DMS114 treated with DMSO at 0.1 percent for 48 hours (cell line): Measurements from ENCODE around the gene PEAR1.

Experiments used
- DNase-seq: peaks from one replicate; lab custom pipeline; 2025; ENCODE audit not compliant: unreplicated experiment; lab: John Stamatoyannopoulos, UW

The PEAR1 gene

DNA sequence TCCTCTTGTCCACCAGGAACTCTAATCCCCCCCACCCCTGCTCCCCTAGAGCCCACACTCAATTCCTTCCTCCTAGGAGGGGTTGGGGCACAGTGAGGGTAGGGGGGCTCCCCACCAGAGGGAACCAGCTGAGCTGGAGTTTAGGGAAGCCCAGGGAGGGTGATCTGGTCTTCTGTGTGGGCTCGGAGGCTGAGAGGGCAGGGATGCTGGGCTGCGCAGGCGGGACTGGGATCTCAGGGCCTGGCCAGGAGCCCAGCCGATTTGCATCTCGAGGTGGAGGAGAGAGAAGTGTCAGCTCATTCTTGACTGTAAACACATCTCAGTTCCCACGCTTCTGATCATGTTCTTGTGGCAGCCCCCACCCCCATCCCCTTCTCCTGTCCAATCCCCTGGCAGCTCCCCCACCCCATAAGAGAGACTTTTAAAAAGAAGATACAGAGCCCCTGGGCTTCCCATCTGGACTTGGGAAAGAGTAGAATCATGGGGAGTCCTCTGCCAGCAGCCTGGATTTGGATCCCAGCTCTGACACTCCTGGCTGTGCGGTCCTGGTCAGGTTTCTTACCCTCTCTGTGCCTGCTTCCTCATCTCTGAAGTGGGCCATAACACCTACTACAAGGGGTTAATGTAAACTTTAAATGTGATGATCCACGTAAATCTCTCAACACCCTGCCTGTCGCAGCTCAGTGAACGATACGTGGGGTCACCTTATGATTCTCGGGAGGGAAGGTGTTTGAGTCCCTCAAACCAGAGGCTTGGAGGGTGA is 6.6 kb downstream of the PEAR1 start:
- DNase-seq = no peak

DNA sequence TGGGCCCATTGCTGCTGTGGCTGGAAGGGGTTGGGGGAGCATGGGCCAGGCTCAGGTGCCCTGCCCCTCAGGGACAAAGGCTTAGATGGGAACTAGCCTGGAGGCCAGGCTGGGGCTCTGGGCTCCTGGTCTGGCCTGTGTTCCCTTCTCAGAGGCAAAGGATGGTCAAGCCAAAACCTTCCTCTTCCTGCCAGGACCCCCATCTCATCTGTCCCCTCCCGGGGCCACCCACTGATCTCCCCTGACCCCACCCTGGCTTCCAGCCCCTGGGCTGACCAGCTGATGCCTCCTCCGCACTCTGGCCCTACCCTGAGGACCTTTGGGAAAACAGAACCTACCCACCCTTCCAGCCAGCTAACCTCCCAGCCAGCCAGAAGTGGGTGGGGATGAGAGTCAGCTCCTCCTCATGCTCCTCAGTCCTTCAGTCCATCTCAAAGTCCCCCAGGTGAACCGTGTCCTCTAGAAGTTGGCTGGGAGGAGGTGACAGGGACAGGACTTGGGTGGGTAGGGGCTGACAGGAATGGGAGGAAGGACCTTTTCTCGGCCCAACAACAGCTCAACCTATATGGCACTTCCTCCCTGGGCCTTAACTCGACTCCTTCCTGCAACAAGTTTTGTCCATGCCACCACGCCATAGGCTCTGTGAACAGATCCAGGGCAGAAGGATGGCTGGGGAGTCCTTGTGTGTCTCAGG is 7.5 kb downstream of the PEAR1 start:
- no peak for DNase-seq

DNA sequence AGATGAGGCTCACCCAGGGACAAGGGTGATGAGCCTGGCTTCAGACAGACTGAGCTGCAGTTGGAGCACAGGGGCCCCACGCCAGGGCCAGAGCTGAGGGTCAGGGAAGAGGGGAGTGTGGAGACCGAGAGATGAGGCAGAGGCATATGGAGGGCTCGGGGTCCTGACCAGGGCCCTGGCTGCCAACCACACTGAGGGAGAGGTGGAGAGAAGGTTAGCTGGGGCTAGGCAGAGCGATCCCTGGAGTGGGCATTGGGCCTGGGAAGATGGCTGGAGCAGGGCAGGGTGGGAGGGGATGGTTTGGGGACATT is 8.0 kb downstream of the PEAR1 start:
- no peak for DNase-seq

DNA sequence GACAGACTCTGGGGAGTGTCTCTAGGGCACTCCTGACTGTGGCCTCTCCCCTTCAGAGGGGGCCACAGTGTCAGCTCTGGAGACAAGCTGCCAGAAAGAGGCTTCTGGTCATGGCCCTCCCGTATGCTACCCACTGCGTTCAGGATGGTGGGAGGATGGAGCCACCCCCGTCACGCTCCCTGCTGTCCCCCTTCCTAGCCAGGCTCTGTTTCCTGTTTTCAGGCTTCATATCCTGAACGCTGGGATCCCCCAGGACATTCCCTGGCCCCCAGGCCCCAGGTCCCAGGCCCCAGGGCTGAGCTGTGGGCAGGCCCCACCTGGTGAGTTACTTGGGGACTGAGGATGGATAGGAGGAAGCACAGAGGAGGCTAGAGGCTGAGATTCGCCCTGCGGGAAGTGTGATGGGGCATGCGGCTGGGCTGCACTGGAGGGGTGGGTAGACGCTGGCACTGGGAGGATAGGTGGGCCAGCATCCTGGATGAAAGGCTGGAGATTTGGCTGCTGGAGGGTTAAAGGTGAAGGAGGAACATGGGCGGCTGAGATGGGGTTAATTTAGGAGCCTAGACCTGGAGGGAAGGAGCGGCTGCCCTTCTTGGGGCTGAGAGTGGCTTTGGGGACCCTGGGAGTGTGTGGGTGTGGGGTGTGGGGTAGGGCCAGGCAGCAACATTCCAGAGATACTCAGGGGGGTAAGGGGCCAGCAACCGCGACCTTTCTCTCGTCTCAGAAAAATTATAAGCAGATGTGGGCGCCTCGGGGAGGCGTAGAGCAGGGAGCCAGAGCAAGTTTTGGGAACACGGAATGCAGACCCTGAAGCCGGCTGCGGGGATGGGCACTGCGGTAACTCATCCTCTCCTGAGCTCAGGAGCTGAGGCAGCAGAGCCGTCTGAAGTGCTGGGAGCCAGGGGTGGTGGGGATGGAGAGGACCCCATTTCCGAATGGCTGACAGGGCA is 8.7 kb downstream of the PEAR1 start:
- DNase-seq = no peak

DNA sequence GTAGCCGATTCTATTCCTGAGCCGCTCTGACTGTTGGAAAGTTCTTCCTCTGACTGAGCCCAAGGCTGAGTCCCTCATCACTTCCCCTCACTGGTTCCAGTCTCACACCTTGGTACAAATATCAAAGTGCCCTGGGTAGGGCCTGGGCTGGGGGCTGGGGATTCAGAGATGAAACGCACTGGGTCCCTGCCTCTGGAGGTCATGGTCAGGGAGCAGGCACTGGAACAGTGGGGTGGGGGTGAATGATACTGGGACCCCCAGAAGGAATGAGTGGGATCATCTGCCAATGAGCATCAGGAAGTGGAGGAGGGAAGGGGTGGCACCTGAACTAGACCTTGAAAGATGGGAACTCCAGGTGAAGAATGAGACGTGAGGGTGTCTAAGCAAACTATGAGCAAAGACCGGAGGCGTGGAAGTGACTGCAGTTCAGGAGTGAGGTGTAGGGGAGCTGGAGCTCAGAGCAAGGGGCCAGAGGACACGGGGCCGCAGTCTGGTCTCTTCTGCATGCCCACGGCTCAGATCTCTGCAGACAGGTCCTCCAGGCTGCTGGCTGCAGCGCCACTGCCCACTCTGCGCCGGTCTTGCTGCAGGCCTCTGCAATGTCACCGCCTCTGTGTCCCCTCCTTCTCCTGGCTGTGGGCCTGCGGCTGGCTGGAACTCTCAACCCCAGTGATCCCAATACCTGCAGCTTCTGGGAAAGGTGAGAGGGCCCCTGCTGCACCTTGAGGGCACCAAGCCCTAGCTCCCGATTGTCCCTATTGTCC is 10.0 kb downstream of the PEAR1 start:
- no peak for DNase-seq

DNA sequence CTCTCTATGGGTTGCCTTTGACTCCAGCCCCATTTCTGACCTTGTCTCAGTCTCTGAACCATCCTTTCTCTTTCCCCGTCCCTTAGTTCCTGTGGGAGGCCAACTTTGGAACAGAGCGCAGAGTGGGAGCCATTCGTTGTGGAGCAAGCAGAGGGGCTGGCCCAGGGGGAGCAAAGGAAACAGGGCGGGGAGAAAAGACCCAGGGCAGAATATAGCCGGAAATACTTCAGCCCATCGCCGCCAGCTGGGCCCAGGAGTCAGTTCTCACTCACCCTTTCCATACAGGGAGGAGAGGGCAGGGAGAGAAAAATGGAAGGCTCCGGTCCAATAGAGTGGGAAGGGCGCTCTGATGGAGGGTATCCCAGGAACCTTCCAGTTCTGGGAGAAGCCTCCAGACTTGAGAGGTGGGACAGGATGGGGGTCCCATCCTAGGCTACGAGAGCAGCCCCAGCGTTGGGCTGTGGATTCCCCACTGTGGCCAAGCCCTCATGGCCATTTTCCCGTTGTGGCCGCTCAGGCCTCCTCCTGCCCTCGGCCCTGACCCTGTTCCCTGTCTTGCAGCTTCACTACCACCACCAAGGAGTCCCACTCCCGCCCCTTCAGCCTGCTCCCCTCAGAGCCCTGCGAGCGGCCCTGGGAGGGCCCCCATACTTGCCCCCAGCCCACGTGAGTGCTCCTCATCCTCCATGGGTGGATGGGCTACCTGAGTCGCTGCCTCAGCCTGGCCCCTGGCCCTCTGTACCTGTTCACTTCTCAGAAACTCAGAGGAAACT is 10.9 kb downstream of the PEAR1 start:
- no peak for DNase-seq

DNA sequence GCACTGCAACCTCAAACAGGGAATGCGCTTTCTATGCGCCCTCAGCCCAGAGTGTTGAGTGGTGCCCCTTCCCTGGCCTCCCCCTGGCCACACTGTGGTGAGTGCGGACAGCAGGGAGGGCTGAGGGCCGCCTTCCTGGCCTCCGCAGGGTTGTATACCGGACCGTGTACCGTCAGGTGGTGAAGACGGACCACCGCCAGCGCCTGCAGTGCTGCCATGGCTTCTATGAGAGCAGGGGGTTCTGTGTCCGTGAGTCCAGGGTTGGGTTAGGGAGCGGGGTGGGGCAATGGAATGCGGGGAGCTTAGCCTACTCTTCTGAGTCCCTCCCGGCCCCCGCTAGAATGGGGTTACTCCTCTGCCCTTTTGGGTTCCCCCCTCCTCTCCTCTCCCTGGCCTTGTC is 11.7 kb downstream of the PEAR1 start:
- DNase-seq = no peak

DNA sequence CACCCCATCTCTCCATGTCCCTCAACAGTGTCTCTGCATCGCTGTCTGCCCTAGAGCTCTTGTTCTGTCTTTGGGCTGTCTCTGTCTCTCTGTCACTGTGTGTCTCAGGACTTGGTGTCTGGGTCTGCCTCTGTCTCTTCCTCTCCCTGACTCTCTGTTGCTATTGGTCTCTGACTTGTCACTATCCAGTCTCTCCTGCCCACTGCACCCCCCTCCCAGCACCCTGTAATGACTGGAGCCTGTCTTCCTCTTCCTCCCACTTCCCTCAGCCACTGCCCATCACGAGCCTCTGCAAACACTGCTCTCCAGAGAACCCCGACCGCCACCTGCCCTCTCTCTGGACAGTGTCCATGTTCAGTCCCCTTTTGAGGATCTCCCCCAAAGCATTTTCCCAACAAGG is 12.1 kb downstream of the PEAR1 start:
- DNase-seq = no peak

DNA sequence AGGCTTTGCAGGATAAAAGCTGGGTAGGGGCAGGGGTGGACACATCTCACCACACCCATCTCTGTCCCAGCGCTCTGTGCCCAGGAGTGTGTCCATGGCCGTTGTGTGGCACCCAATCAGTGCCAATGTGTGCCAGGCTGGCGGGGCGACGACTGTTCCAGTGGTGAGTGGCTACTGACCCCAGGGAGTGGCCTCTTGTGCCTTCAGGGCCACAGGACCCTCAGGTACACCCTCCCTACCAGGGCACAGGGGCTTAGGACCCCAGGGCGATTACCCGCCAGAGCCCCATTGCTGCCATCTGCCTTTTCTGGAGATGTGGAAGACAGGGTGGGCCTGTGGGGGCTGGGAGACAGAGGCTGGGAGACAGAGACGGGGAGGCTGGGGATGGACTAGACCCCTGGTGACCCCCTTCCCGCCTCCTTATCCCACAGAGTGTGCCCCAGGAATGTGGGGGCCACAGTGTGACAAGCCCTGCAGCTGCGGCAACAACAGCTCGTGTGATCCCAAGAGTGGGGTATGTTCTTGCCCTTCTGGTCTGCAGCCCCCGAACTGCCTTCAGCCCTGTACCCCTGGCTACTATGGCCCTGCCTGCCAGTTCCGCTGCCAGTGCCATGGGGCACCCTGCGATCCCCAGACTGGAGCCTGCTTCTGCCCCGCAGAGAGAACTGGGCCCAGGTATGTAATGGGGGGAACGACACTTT is 12.8 kb downstream of the PEAR1 start:
- no peak for DNase-seq

DNA sequence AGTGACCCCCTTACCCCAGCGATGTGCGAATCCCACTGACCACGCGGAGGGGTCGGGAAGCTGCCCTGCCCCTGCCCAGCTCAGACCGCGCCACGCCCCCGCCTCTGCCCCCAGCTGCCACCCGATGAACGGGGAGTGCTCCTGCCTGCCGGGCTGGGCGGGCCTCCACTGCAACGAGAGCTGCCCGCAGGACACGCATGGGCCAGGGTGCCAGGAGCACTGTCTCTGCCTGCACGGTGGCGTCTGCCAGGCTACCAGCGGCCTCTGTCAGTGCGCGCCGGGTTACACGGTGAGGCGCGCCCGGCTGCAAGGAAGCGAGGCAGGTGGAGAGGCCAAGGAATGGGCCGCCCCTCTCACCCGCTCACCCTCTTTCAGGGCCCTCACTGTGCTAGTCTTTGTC is 15.0 kb downstream of the PEAR1 start:
- no peak for DNase-seq

DNA sequence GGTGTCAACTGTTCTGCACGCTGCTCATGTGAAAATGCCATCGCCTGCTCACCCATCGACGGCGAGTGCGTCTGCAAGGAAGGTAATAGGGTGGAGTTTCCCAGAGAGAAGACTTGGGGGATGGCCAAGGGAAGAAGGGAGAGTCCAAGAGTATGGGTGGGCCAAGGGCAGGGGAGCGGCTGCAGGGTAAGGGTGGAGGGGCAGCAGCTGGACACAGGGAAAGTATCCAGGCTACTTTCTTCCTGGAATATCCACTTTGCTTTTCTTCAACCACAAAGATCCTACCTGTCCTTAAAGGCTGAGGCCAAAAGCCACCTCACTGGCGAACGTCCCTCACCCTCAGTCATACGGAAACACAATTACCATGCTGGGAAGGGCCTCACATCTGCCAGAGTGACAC is 15.4 kb downstream of the PEAR1 start:
- DNase-seq = no peak

DNA sequence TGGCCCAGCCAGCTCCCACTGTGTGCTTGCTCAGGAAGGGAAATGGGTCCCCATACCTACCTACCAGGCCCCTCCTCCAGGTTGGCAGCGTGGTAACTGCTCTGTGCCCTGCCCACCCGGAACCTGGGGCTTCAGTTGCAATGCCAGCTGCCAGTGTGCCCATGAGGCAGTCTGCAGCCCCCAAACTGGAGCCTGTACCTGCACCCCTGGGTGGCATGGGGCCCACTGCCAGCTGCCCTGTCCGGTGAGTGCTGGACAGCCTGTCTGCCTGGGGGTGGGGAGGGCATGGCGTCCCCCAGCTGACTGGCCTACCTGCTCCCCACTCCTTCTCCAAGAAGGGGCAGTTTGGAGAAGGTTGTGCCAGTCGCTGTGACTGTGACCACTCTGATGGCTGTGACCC is 16.2 kb downstream of the PEAR1 start:
- no peak for DNase-seq

DNA sequence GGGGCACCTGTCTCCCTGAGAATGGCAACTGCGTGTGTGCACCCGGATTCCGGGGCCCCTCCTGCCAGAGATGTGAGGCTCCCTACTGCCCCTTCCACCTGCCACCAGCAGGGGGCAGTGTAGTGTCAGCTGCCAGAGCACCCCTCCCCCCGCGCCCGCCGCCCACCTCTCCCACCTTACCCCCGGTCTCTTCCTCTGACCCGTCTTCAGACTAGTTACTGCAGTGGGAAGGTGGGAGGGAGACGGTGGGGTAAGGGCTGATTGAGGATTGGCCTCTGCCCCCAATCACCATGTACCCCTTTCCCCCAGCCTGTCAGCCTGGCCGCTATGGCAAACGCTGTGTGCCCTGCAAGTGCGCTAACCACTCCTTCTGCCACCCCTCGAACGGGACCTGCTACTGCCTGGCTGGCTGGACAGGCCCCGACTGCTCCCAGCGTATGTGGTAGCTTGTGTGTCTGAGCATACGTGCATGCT is 16.8 kb downstream of the PEAR1 start:
- DNase-seq = no peak

DNA sequence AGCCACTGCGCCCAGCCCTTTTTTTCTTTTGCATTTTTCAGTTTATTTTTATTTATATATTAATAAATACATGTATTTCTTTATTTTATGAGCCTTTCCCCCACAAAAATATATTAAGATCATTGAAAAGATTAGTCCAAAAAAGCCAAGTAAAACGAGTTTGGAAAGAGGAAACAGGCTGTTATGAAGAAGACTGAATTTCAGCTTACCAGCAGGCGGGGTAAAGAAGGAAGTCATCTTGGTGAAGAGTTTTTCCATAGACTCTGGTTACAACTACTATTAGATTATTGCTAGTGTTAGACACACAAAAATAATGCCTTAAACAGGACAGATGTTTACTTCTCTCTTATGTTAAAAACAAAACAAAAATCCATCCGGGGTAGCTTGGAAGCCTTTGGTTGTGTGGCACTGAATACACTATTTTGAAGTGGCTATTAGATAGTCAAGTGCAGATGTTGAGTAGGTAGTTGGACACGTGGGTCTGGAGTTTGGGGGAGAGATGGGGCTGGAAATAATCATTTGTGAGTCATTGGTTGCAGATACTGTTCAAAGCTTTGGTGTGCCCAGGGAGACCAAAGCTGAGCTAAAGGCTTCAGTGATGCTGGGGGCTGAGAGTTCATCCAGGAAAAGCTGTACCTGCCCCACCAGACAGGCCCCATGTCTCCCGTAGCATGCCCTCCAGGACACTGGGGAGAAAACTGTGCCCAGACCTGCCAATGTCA is 18.2 kb downstream of the PEAR1 start:
- no peak for DNase-seq

DNA sequence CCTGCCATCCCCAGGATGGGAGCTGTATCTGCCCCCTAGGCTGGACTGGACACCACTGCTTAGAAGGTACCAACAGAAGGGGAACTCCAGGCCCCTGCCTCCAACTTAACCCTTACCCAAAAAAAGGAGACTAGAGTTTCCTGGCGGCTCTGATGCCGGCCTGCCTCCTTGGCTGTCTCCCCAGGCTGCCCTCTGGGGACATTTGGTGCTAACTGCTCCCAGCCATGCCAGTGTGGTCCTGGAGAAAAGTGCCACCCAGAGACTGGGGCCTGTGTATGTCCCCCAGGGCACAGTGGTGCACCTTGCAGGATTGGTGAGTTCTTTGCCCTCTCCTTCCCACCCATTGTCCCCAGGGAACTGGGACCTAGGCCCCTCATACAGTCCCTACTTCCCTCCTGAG is 18.8 kb downstream of the PEAR1 start:
- DNase-seq = no peak

DNA sequence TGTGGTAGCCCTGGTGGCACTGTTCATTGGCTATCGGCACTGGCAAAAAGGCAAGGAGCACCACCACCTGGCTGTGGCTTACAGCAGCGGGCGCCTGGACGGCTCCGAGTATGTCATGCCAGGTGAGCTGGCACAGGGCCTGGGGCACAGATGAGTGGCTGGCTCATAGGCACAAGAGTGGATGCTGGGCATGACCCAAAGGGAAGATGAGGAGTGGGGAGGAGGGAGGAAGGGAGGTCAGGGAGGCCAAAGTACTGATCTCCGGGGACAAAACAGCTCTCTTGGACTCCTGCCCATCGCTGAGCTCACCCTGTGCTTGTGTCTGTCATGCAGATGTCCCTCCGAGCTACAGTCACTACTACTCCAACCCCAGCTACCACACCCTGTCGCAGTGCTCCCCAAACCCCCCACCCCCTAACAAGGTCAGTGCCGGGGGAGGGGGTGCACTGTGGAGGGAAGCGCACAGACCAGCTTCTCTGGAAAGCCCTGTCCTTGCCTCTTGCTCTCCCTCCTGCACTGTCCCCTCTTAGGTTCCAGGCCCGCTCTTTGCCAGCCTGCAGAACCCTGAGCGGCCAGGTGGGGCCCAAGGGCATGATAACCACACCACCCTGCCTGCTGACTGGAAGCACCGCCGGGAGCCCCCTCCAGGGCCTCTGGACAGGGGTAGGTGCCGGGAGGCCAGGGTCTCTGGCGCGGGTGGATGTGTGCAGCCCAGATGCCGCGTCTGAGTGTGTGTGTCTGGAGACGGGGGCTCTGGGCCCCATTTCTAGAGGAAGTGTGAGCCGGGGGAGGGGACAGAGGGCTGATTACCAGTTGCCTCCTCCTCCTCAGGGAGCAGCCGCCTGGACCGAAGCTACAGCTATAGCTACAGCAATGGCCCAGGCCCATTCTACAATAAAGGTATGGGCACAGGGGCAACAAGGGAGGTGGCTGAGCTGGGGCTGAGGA is 19.6 kb downstream of the PEAR1 start:
- no peak for DNase-seq

DNA sequence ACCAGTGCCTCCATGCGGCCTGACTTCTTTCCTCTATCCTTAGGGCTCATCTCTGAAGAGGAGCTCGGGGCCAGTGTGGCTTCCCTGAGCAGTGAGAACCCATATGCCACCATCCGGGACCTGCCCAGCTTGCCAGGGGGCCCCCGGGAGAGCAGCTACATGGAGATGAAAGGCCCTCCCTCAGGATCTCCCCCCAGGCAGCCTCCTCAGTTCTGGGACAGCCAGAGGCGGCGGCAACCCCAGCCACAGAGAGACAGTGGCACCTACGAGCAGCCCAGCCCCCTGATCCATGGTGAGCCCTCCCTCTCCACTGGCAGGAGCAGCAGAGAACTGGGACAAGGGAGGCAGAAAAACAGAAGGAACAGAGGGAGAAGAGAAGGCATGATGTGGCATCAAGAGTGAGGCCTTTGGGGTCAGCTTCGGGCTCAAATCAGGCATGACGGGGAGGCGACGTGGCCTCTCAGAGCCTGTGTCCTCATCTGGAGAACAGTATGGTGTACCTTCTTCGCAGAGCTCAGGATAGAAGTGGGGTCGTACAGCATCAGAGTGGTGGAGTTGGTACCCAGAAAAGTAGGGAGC is 20.4 kb downstream of the PEAR1 start:
- DNase-seq = no peak

DNA sequence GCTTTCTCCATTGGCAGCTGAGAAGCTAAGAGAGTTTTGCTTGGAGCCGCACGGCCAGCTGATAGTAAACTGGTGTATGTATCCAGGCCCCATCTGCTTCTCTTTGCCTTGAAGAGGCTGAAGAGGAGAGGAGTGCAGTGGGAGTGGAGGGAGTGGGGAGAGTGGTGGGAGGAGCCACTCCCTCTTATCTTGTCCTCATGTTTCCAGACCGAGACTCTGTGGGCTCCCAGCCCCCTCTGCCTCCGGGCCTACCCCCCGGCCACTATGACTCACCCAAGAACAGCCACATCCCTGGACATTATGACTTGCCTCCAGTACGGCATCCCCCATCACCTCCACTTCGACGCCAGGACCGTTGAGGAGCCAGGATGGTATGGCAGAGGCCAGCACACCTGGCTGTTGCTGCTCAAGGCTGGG is 20.9 kb downstream of the PEAR1 start:
- no peak for DNase-seq
